ENCODE results near the gene PITPNM3. TPM values are rescaled to one million over a fixed set of nuclear protein-coding genes. Genes with fewer than 3 reads are reported as not detected.
A peak's percentile ranks its signal among the peaks of the same experiment; 100 is the strongest.

The PITPNM3 gene
- total RNA-seq, 1 donor from 2014 or later, result 1.1 TPM

GRCh38 chr17:6437956-6438355, 118.4 kb downstream of the PITPNM3 start:
- CTCF ChIA-PET, result no interaction called here
- intact Hi-C loops (cut with micrococcal nuclease), result loop anchor here (5.0 kb wide), 1 partner anchor 731 kb away; no protein-coding TSS in a partner anchor
- no peak for DNase-seq

GRCh38 chr17:6437466-6437865, 118.9 kb downstream of the PITPNM3 start:
- POLR2A ChIA-PET, result no interaction called here
- intact Hi-C loops (cut with micrococcal nuclease), result loop anchor here (5.0 kb wide), 1 partner anchor 730 kb away; no protein-coding TSS in a partner anchor
- CTCF ChIA-PET, result no interaction called here
- Mint-ChIP-seq H3K27me3 (peaks cover 33% of the 10 kb centered on the region), H3K9me3 (no peaks in the 10 kb centered on the region), H3K27ac (no peak overlapping the region), H3K36me3 (ENCODE audit: low read depth) (no peaks in the 10 kb centered on the region), H3K4me3 (no peak overlapping the region), H3K4me1 (peaks cover 2% of the 10 kb centered on the region)
- ATAC-seq (ENCODE audit: low read depth) (no peak), DNase-seq (no peak)
- TF ChIP-seq CTCF (IDR thresholded peaks at IDR 0.05), result no peak

More at GRCh38 chr17:6437956-6438355, 118.4 kb downstream of the PITPNM3 start:
- H3K27ac Mint-ChIP-seq, result no peak overlapping the region
- peaks cover 33% of the 10 kb centered on the region for H3K27me3 Mint-ChIP-seq
- H3K9me3 Mint-ChIP-seq, result no peaks in the 10 kb centered on the region
- no peak for ATAC-seq (ENCODE audit: low read depth)
- POLR2A ChIA-PET, result no interaction called here
- no peak overlapping the region for H3K4me3 Mint-ChIP-seq
- peaks cover 2% of the 10 kb centered on the region for H3K4me1 Mint-ChIP-seq
- TF ChIP-seq CTCF (IDR thresholded peaks at IDR 0.05), result no peak
- no peaks in the 10 kb centered on the region for H3K36me3 Mint-ChIP-seq (ENCODE audit: low read depth)

- H3K36me3 Mint-ChIP-seq (ENCODE audit: low read depth), result no peaks in the 10 kb centered on the region
- peaks cover 36% of the 10 kb centered on the region for H3K27me3 Mint-ChIP-seq
Measured at GRCh38 chr17:6435968-6436367, 120.4 kb downstream of the PITPNM3 start.

GRCh38 chr17:6435051-6435450, 121.3 kb downstream of the PITPNM3 start, which contains the start of gene AIPL1:
TSS of gene AIPL1 (minus strand) at chr17:6435121. CDS start at chr17:6435104, 17 bp downstream.
- Mint-ChIP-seq H3K9me3 (peaks cover 9% of the 10 kb centered on the region), H3K36me3 (ENCODE audit: low read depth) (peaks cover 3% of the 10 kb centered on the region), H3K4me3 (no peak within 1 kb of the TSS), H3K27ac (no peak within 1 kb of the TSS), H3K27me3 (peaks cover 36% of the 10 kb centered on the region), H3K4me1 (peaks cover 2% of the 10 kb centered on the region)
- DNase-seq (no peak), ATAC-seq (ENCODE audit: low read depth) (no peak)
- ChIA-PET CTCF (interaction anchor here (2.5 to 2.9 kb wide), 2 partner anchors 842 to 847 kb away, joined by 20 to 28 read pairs; no protein-coding TSS in a partner anchor), POLR2A (interaction anchor here (0.6 kb wide), 1 partner anchor 1812 kb away, joined by 4 read pairs; no protein-coding TSS in a partner anchor)
- intact Hi-C loops (cut with micrococcal nuclease), result loop anchor here (5.0 kb wide), 1 partner anchor 728 kb away; no protein-coding TSS in a partner anchor
- TF ChIP-seq CTCF (IDR thresholded peaks at IDR 0.05), result no peak

More at GRCh38 chr17:6435968-6436367, 120.4 kb downstream of the PITPNM3 start:
- Mint-ChIP-seq H3K9me3 (peaks cover 6% of the 10 kb centered on the region), H3K4me3 (no peak overlapping the region), H3K27ac (no peak overlapping the region), H3K4me1 (peaks cover 2% of the 10 kb centered on the region)
- intact Hi-C loops (cut with micrococcal nuclease), result loop anchor here (1.0 to 5.0 kb wide), 3 partner anchors 729 to 849 kb away; no protein-coding TSS in a partner anchor
- no peak for TF ChIP-seq CTCF (IDR thresholded peaks at IDR 0.05)
- CTCF ChIA-PET, result interaction anchor here (0.6 to 2.9 kb wide), 10 partner anchors 9 to 854 kb away, joined by 3 to 28 read pairs (median 6); partner anchors contain the start of genes NLRP1 and PIMREG
- ATAC-seq (ENCODE audit: low read depth) (peak; percentile 95), DNase-seq (peak; percentile 39)
- POLR2A ChIA-PET, result interaction anchor here (0.6 kb wide), 1 partner anchor 131 kb away, joined by 11 read pairs; no protein-coding TSS in a partner anchor

GRCh38 chr17:6430769-6431168, 125.6 kb downstream of the PITPNM3 start:
- no peak for DNase-seq
- ChIA-PET POLR2A (no interaction called here), CTCF (no interaction called here)
- intact Hi-C loops (cut with micrococcal nuclease), result no loop called here
- H3K9me3 Mint-ChIP-seq, result peaks cover 12% of the 10 kb centered on the region
- peaks cover 10% of the 10 kb centered on the region for H3K27me3 Mint-ChIP-seq
- TF ChIP-seq CTCF (IDR thresholded peaks at IDR 0.05), result no peak
- no peak overlapping the region for H3K27ac Mint-ChIP-seq
- H3K4me1 Mint-ChIP-seq, result peaks cover 10% of the 10 kb centered on the region
- no peak overlapping the region for H3K4me3 Mint-ChIP-seq
- ATAC-seq (ENCODE audit: low read depth), result no peak
- peaks cover 3% of the 10 kb centered on the region for H3K36me3 Mint-ChIP-seq (ENCODE audit: low read depth)
